Naive B cell (primary cell): ENCODE results near the gene MAN2A2. TPM values are rescaled to one million over a fixed set of nuclear protein-coding genes. Genes with fewer than 3 reads are reported as not detected.

Source experiments
- ATAC-seq, 2 donors: fragments of 150-1000 bp; cut with Tn5 transposase; 2 replicates each; pipeline ENCODE4 v1.10.0; 2021; ENCODE audit warnings: low read depth in 2 of 2, mild to moderate bottlenecking in 2 of 2, moderate library complexity in 2 of 2
- DNase-seq: peaks from one replicate; pipeline ENCODE4 v3.0.0; 2022
- H3K27ac Mint-ChIP-seq, 6 donors: one replicate each; pipeline ENCODE4 v1.8.0; 2020 to 2022; ENCODE audit warnings: mild to moderate bottlenecking in 6 of 6, mixed read lengths in 6 of 6, moderate library complexity in 5 of 6, inconsistent platforms in 2 of 6
- H3K27me3 Mint-ChIP-seq, 3 donors: one replicate each; pipeline ENCODE4 v1.8.0; 2021 to 2022; ENCODE audit warnings: mixed read lengths in 3 of 3, mild to moderate bottlenecking in 1 of 3
- H3K36me3 Mint-ChIP-seq, 2 donors: one replicate each; pipeline ENCODE4 v1.8.0; 2020 to 2022; ENCODE audit warnings: mixed read lengths in 2 of 2, inconsistent platforms in 1 of 2, mild to moderate bottlenecking in 1 of 2
- H3K4me1 Mint-ChIP-seq, 3 donors: one replicate each; pipeline ENCODE4 v1.8.0; 2020 to 2022; ENCODE audit warnings: mixed read lengths in 3 of 3, inconsistent platforms in 1 of 3, mild to moderate bottlenecking in 1 of 3, moderate library complexity in 1 of 3
- H3K4me3 Mint-ChIP-seq, 8 donors: one replicate each; pipeline ENCODE4 v1.8.0; 2020 to 2022; ENCODE audit warnings: mild to moderate bottlenecking in 8 of 8, mixed read lengths in 8 of 8, moderate library complexity in 8 of 8, inconsistent platforms in 2 of 8
- H3K9me3 Mint-ChIP-seq, 7 donors: one replicate each; pipeline ENCODE4 v1.8.0; 2020 to 2022; ENCODE audit warnings: mixed read lengths in 7 of 7, mild to moderate bottlenecking in 5 of 7, inconsistent platforms in 2 of 7, moderate library complexity in 1 of 7
- polyA plus RNA-seq, 6 donors: library from polyadenylated mRNA; unstranded; fragments of 300-500 nt; fragmentation: Illumina TruSeq; gene quantifications; one replicate each; pipeline ENCODE4 v1.2.3, GENCODE V29; 2021; ENCODE audit warnings: low read depth in 6 of 6

MAN2A2 gene
- polyA plus RNA-seq = 1 to 10 TPM; 1.4 to 8.9 (median 6.5) TPM

DNA sequence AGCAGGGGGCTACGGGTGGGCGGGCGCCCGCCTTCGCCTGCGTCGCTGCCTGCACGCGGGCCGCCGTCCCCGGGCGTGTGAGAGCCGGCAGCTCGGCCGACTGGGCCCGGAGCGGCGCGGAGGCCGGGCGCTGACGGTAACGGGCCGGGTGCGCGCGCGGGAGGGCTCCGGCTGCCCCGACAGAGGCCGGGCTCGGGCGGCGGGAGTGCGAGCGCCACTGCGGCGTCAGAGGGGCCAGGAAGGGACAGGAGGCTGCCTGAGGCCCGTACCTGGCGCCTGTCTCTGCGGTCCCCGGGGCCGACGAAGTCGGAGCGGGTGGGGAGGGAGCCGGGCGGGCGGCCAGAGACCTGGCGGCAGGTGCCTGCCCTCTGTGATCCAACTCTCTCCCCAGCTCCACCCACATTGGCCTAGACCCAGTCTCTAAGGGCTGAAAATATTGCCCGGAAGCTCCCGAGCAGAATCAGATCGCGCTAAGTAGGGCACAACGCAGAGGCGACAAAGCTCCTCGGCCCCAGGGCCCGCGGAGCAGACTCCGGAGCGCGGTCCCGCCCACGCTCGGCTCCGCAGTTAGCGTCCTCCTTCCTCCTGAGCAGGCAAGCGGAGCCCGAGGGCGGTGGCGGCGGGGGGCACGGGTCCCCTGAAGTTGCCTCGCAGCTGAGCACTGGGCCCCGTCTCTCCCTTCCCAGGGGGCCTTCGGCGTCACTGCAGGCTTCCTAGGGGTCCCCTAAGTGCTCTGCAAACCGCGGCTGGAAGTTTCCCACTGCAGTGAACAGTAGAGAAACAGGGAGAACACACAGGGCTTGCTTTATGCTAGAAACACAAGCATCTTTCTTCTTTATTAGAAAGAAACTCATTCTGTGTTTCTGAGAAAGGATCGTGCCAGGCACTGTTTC, at the start of gene MAN2A2:
Gene MAN2A2 (plus strand): TSS at position 463 of the 893 bp plus-strand sequence. CDS start 906 bp downstream, outside the sequence.
- peak within 1 kb of the TSS; percentile 72 to 92 (median 88) for H3K27ac Mint-ChIP-seq
- no peaks in the 10 kb centered on the region for H3K9me3 Mint-ChIP-seq
- DNase-seq = peak; percentile 61
- ATAC-seq = peak; percentile 57 to 62
- H3K27me3 Mint-ChIP-seq = no peaks in the 10 kb centered on the region
- H3K36me3 Mint-ChIP-seq = peaks cover 14 to 20% of the 10 kb centered on the region in 2 donors
- peak within 1 kb of the TSS; percentile 82 to 95 (median 92) for H3K4me3 Mint-ChIP-seq
- peaks cover 28 to 33% (median 33%) of the 10 kb centered on the region in 3 donors for H3K4me1 Mint-ChIP-seq

DNA sequence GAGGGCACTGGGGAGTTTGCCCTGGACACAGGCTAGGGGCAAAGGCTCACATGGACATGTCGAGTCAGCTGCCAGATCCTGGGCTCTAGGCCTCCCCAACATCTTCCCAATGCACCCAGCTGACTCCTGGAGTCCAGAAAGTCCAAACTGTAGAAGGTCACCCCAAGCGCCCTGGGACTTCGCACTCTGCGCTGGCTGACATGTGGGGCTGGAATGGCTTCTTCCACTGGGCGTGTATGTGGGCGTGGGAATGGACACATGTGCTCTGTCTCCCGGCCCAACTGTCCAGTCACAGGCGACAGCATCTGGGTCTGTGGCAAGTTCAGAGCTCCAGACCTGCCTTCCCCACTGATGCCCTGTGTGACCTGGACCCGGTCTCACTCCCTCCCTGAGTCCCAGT, 48.0 kb upstream of the MAN2A2 start:
- peak overlapping the region in 1 of 6 donors; percentile 83 for H3K27ac Mint-ChIP-seq
- H3K9me3 Mint-ChIP-seq = peaks cover 0 to 2% (median 0%) of the 10 kb centered on the region in 7 donors
- ATAC-seq = no peak
- peaks cover 54 to 79% (median 73%) of the 10 kb centered on the region in 3 donors for H3K4me1 Mint-ChIP-seq
- no peaks in the 10 kb centered on the region for H3K36me3 Mint-ChIP-seq
- H3K27me3 Mint-ChIP-seq = no peaks in the 10 kb centered on the region
- DNase-seq = no peak
- H3K4me3 Mint-ChIP-seq = peak overlapping the region in 7 of 8 donors; percentile 29 to 78 (median 56)

DNA sequence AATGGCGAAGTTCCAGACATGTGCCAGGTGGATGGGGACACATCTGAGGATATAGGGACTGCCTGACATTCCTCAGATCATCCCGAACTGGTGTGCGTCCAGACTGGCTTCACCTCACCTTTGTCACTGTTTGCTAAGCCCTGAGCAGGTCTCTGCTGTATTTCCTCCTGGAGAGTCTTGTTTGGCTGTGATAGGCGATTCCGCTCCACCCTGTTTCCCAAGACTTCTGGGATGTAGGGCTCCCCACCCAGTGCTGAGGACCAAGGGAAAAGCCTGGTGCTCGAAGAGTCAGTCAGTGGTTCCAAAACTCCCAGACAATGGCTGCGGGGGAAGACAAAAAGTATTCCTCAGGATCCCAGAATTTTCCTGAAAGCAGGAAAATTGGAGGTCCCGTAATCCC, 45.8 kb upstream of the MAN2A2 start:
- ATAC-seq (no peak), DNase-seq (no peak)
- H3K4me3 Mint-ChIP-seq = peak overlapping the region in 3 of 8 donors; percentile 23 to 37 (median 35)
- peak overlapping the region in 2 of 6 donors; percentile 41 to 83 for H3K27ac Mint-ChIP-seq
- H3K36me3 Mint-ChIP-seq = no peaks in the 10 kb centered on the region
- no peaks in the 10 kb centered on the region for H3K27me3 Mint-ChIP-seq
- peaks cover 38 to 61% (median 55%) of the 10 kb centered on the region in 3 donors for H3K4me1 Mint-ChIP-seq
- no peaks in the 10 kb centered on the region for H3K9me3 Mint-ChIP-seq

DNA sequence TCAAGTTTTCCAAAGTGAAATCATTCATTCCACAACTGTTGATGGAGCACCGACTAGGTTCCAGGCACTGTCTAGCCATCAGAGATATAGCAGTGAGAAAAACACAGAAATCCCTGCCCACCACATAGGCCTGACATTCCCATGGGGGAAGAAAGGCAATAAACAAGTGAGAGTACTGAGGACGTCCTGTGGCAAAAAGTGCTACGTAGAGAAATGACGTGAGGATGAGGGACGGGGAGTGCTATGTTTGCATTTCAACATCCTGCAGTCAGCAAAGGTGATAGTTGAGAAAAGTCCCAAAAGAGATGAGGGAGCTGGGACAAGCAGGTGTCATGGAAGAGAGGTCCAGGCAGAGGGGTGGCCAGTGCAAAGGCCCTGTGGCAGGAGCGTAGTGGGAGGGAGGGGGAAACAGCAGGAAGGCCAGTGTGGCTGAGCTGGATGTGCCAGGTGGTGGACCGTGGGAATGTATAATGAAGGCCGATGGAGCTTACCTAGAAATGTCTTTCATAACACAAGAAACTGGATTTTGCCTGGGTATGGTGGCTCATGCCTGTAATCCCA, 45.1 kb upstream of the MAN2A2 start:
- DNase-seq (no peak), ATAC-seq (no peak)
- H3K27me3 Mint-ChIP-seq = no peaks in the 10 kb centered on the region
- peak overlapping the region in 2 of 6 donors; percentile 24 to 83 for H3K27ac Mint-ChIP-seq
- peak overlapping the region in 2 of 8 donors; percentile 23 to 62 for H3K4me3 Mint-ChIP-seq
- H3K36me3 Mint-ChIP-seq = no peaks in the 10 kb centered on the region
- H3K9me3 Mint-ChIP-seq = no peaks in the 10 kb centered on the region
- H3K4me1 Mint-ChIP-seq = peaks cover 33 to 54% (median 49%) of the 10 kb centered on the region in 3 donors

DNA sequence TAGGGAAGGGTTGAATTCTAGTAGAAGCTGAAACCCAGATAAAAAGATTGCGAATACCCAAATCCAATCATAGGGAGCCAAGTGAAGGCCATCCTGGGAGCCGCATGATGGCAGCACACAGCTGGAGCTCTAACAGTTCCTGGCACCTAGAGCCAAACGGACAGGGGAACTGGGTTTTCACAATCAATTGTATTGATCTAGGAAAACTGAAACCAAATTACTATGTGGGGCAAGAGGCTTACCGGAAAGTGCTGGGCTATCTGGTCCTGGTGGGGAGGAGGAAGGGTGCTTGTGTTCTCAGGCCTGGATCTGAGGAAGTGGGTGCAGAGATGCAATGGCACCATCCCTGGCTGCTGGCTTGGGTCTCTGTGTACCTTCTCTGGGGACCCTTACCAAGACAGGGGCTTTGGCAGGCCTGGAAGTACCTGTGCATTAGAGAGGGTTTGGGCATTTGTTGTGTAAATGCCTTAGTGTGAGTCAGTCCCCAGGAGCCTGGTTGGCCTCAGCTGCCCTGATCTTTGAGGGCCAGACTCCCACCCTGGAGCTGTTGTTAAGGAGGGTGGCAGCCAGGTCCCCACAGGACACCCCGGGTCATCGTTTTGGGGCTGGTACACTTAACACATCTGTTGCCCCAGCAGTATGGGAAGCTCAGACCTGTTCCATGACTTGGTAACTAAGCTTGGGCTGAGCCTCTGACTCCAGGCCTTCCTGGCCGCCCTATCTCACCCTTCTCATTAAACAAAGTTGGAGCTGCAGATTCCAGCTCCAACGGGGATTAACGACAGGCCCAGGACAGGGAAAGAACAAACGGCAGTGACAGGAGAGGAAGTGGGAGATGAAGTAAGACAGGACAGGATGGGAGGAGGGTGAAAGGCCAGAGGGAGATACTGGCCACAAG, 43.6 kb upstream of the MAN2A2 start:
- no peaks in the 10 kb centered on the region for H3K27me3 Mint-ChIP-seq
- H3K4me3 Mint-ChIP-seq = no peak overlapping the region
- H3K4me1 Mint-ChIP-seq = peaks cover 30 to 46% (median 45%) of the 10 kb centered on the region in 3 donors
- no peak for DNase-seq
- H3K27ac Mint-ChIP-seq = peak overlapping the region in 4 of 6 donors; percentile 13 to 95 (median 48)
- no peaks in the 10 kb centered on the region for H3K36me3 Mint-ChIP-seq
- ATAC-seq = no peak
- no peaks in the 10 kb centered on the region for H3K9me3 Mint-ChIP-seq

DNA sequence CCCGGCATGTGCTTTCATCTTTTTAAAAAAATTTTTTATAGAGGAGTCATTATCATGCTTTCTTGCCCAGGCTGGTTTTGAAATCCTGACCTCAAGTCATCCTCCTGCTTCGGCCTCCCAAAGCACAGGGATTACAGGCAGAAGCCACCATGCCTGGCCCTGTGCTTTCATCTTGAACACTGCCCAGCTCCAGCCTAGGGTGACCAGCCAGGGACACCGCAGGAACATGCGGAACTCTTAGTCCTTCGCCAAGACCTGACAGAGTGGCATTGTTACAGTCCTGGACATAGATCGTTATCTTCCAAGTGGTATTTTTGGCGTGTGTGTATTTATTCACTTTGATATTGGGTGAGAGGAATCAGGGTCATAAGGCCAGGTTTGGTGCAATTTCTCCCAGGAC, 42.7 kb upstream of the MAN2A2 start:
- Mint-ChIP-seq H3K9me3 (no peaks in the 10 kb centered on the region), H3K27ac (peak overlapping the region in 1 of 6 donors; percentile 88), H3K36me3 (no peaks in the 10 kb centered on the region), H3K4me1 (peaks cover 22 to 36% (median 35%) of the 10 kb centered on the region in 3 donors), H3K27me3 (no peaks in the 10 kb centered on the region), H3K4me3 (no peak overlapping the region)
- DNase-seq (no peak), ATAC-seq (no peak)

DNA sequence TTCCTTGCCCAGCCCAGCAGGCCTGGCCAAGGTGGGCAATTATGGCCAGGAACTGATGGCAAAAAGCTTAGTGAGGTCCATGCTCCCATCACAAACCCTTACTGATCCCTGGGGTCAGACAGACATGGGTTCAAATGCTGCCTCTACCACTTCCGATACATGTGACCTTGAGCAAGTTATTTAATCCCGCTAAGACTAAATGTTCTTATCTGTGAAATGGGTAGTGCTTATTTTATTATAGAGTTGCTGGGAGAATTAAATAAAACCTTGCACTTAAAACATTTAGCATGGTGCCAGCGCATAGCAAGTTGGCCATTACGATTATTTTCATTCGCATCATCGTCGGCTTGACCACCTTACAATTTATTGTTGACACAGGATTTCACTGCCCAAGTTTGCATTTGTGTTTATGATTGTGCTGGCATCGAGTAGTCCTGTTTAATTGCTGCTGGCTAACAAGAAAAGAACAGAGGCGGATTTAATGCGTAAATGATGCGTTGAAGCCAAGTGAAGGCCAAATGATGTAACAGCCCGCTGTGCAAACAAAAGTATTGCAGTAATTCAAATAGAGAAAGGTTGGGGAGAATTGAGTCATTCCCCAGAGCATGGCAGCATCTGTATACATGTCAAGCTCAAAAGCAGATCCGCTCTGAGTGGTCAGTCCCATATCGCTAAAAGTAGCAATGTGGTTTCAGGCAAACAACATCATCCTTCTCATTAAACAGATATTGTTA, 42.0 kb upstream of the MAN2A2 start:
- Mint-ChIP-seq H3K36me3 (no peaks in the 10 kb centered on the region), H3K4me3 (no peak overlapping the region), H3K27me3 (no peaks in the 10 kb centered on the region), H3K4me1 (peaks cover 21 to 34% (median 29%) of the 10 kb centered on the region in 3 donors), H3K9me3 (no peaks in the 10 kb centered on the region), H3K27ac (no peak overlapping the region)
- DNase-seq (no peak), ATAC-seq (no peak)

DNA sequence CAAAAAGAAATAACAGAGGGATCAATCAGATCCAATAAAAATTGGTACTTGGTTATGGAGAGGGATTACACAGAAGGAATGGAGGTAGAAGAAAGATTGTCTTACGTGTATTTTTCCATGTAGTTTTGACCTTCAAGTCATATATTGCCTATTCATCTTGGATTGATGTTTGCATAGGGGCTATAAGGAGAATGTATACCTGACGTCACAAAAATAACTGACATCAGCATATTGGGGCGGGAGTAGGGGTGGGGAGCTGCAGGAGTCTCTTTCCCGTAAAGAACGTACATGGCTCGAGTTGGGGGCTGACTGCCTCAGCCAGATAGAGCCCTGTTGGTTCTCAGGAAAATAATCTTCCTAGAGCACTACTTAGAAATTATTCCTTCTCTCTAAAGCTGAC, 40.6 kb upstream of the MAN2A2 start:
- no peaks in the 10 kb centered on the region for H3K9me3 Mint-ChIP-seq
- H3K4me3 Mint-ChIP-seq = no peak overlapping the region
- no peaks in the 10 kb centered on the region for H3K36me3 Mint-ChIP-seq
- H3K4me1 Mint-ChIP-seq = peaks cover 13 to 20% (median 15%) of the 10 kb centered on the region in 3 donors
- H3K27me3 Mint-ChIP-seq = no peaks in the 10 kb centered on the region
- ATAC-seq (no peak), DNase-seq (no peak)
- no peak overlapping the region for H3K27ac Mint-ChIP-seq

DNA sequence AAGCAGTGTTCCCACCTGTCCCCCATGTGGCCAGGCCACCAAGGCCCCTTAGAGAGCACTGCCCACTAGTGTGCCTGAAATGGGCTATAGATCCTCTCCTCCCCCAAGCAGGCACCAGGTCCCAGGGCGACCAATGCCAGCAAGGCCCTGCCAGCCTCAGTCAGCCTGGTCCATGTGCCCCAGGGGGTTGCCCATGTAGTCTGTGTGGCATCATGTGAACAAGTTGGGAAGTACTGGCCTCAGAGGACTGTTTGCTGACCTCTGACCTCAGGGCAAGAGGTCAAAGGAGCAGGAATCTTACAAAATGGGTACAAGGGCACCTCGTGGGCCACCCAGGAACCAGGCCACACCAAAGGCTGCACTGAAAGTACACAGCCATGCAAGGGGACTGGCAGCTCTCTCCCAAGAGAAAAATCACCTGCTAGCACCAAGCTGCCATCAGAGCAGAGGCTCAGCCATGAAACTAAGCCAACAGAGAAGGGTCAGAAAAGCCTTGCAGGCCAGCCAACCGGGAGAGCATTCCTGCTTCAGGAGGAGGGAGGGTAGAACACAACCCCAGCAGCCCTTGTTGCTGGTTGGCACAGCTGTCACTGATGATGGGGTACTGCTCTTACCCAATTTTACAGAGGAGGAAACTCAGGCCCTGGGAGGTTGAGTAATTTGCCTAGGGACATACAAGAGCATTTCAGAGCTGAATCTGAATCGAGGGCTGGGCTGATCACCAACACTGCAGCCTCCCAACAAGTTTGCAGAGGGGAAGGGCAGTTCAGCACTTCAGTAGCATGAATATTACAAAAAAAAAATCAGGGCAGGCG, 39.9 kb upstream of the MAN2A2 start:
- DNase-seq (no peak), ATAC-seq (no peak)
- peak overlapping the region in 3 of 6 donors; percentile 5 to 43 (median 23) for H3K27ac Mint-ChIP-seq
- no peak overlapping the region for H3K4me3 Mint-ChIP-seq
- no peaks in the 10 kb centered on the region for H3K27me3 Mint-ChIP-seq
- H3K36me3 Mint-ChIP-seq = no peaks in the 10 kb centered on the region
- no peaks in the 10 kb centered on the region for H3K9me3 Mint-ChIP-seq
- peaks cover 9 to 18% (median 13%) of the 10 kb centered on the region in 3 donors for H3K4me1 Mint-ChIP-seq

DNA sequence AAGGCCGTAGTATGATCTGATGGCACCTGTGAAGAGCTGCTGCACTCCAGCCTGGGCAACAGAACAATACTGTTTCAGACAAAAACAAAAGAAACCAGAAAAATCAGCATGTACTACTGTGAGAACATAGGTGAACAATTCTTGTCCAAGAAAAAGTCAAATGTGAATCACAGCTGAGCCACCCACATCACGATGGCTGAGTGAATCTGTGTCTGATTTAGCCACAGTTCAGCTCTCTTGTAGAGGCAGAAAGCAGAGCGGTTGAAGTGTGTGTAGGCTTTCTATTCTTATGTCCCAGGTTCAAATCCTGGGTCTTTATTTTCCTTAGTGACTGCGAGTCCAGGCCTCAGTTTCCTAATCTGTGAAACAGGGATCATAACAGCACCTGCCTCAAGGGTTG, 39.1 kb upstream of the MAN2A2 start:
- H3K9me3 Mint-ChIP-seq = no peaks in the 10 kb centered on the region
- DNase-seq (no peak), ATAC-seq (no peak)
- no peak overlapping the region for H3K4me3 Mint-ChIP-seq
- peaks cover 12 to 26% (median 17%) of the 10 kb centered on the region in 3 donors for H3K4me1 Mint-ChIP-seq
- H3K36me3 Mint-ChIP-seq = no peaks in the 10 kb centered on the region
- H3K27ac Mint-ChIP-seq = no peak overlapping the region
- no peaks in the 10 kb centered on the region for H3K27me3 Mint-ChIP-seq

DNA sequence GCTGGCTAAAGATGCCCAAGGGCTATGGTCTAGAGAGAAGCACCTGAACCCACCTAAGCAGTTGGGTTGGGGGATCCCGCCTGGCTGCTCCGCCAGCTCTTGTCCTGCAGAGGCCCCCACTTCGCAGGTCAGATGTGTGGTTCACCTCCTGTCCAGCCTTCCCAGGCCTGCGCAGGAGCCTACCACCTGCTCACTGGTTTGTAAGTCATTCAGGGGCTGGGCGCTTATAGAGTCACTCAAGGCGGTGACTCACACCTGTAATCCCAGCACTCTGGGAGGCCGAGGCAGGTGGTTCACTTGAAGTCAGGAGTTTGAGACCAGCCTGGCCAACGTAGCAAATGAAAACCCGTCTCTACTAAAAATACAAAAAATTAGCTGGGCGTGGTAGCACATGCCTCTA, 38.6 kb upstream of the MAN2A2 start:
- Mint-ChIP-seq H3K9me3 (no peaks in the 10 kb centered on the region), H3K36me3 (no peaks in the 10 kb centered on the region), H3K27ac (no peak overlapping the region), H3K27me3 (no peaks in the 10 kb centered on the region), H3K4me1 (peaks cover 18 to 31% (median 18%) of the 10 kb centered on the region in 3 donors), H3K4me3 (no peak overlapping the region)
- DNase-seq (no peak), ATAC-seq (no peak)

DNA sequence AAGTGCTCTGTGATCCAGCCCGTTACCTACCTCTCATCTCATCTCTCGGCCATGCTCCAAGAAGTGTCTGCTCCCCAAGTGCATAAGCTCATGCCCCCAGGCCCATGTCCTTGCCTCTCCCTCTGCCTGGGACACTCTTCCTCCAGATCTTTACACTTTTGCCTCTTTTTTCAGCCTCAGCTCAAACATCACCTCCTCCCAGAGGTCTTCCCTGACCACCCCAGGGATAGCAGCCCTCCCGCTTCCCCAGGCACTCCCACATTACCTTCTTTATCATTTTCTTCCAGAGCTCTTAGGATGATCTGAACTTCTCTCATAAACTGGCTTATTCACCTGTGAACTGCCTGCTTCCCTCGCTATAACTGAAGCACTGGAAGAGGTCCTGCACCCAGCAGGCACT, 37.4 kb upstream of the MAN2A2 start:
- DNase-seq = no peak
- Mint-ChIP-seq H3K4me1 (peaks cover 29 to 43% (median 30%) of the 10 kb centered on the region in 3 donors), H3K9me3 (no peaks in the 10 kb centered on the region), H3K27me3 (no peaks in the 10 kb centered on the region), H3K4me3 (no peak overlapping the region), H3K27ac (peak overlapping the region in 1 of 6 donors; percentile 89), H3K36me3 (no peaks in the 10 kb centered on the region)
- no peak for ATAC-seq
